ENCODE data around the gene RNF157.

DNA sequence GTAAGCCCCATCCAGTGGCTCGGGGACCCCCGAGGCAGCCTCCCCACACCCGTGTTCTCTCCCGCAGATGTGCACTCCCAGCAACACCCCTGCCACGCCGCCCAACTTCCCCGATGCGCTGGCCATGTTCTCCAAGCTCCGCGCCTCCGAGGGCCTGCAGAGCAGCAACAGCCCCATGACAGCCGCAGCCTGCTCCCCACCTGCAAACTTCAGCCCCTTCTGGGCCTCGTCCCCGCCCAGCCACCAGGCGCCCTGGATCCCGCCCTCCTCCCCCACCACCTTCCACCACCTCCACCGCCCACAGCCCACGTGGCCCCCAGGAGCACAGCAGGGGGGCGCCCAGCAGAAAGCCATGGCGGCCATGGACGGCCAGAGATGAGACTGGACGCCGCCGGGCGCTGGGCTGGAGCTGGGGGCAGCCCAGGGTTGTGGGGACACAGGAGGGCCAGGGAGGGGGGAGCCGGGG lies 29.9 kb upstream of the RNF157 start:
- TF ChIP-seq, protein P1, sequence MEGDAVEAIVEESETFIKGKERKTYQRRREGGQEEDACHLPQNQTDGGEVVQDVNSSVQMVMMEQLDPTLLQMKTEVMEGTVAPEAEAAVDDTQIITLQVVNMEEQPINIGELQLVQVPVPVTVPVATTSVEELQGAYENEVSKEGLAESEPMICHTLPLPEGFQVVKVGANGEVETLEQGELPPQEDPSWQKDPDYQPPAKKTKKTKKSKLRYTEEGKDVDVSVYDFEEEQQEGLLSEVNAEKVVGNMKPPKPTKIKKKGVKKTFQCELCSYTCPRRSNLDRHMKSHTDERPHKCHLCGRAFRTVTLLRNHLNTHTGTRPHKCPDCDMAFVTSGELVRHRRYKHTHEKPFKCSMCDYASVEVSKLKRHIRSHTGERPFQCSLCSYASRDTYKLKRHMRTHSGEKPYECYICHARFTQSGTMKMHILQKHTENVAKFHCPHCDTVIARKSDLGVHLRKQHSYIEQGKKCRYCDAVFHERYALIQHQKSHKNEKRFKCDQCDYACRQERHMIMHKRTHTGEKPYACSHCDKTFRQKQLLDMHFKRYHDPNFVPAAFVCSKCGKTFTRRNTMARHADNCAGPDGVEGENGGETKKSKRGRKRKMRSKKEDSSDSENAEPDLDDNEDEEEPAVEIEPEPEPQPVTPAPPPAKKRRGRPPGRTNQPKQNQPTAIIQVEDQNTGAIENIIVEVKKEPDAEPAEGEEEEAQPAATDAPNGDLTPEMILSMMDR (IDR thresholded peaks at IDR 0.05), result no peak
- no peak for TF ChIP-seq POLR2A (IDR thresholded peaks at IDR 0.05)

All from heart left ventricle (tissue), 13 donors.